ENCODE results near the gene STPG4.
A peak's percentile ranks its signal among the peaks of the same experiment; 100 is the strongest.

STPG4 gene

DNA sequence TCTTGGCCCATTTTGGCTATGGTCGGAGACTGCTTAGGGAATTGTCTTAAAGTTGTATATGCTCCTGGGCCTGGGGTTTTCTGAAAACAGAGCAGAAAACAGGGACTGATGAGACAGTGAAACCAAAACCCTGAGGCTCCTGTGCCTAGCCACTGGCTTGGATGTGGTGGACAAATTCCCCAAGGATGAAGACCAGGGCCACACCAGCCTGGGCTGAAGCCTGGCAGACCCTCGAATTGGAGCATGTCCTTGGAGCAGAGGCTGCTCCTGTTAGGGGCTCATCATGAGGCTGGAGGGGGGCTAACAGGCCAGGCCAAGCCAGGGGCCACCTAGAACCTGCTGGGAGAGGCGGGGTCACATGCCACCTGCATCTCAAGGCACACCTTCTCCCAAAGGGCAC is 68.1 kb downstream of the STPG4 start:
- DNase-seq (ENCODE audit: low spot score), result no peak

DNA sequence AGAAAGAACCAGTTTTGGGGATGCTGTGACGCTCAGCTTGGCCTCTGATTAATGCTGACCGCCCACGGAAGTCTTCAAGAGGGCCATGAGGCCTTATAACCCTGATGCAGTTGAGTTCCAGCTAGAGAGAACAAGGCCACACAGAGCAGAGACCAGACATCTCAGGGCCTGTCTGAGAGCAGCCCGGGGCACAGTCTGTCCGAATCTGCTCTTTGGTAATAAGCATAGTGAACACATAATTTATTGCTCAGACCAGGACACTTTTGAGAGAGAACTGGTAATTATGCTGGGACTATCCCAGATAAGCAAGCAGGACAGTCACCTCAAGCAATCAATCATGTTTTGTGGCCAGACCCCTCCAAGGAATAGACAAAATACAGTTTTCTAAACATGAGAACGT is 68.5 kb downstream of the STPG4 start:
- DNase-seq (ENCODE audit: low spot score), result no peak

DNA sequence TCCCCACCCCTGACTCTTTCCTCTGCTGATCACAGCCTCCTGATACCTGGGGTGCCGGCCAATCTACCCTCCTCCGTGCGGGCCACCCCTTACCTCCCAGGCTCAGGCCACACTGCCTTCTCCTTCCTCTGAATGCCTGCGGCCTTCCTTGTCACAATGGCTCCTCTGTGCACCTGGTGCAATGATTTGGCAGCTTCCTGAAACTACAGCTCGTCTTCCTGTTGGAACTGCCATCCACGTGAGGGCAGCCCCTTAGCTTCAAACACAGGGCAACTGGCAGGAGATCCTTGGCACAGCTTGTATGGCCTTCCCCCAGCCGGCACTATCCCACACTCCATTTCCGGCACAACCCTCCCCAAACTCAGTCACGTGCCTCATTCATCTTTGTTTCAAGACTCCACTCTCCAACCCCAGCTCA is 69.0 kb downstream of the STPG4 start:
- DNase-seq (ENCODE audit: low spot score), result no peak

DNA sequence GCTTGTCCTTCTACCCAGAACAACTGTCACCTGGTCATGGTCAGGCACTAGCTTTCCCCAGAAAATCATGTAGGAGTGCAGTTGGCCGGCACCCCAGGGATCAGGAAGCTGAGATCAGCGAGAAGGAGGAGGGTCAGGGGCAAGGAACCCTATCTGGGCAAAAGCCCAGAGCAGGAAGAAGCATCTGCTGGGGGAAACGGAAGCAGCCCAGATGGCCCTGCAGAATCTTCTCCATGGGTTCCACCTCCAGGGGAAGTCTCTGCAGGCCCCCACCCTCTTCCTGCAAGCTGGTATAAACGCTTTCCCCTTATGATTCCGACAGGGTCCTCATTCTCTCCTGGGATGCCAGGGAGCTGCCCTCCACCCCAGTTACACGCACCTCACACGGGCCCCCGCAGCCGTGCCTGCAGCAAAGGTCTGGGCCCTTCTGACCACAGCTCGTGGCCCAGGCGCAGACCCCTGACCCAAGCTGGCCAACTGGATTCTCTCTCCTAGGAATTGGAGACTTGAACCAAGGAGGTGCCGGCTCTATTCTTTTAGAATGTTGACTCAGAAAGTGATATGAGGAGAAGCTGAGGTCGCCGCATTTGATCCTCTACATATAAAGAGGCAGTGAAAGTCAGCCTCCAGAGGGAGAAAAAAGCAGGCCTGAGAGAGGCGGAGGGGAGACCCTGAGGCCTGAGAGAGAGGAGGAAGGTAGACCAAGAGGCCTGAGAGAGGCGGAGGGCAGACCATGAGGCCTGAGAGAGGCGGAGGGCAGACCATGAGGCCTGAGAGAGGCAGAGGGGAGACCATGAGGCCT is 71.0 kb downstream of the STPG4 start:
- no peak for DNase-seq (ENCODE audit: low spot score)

DNA sequence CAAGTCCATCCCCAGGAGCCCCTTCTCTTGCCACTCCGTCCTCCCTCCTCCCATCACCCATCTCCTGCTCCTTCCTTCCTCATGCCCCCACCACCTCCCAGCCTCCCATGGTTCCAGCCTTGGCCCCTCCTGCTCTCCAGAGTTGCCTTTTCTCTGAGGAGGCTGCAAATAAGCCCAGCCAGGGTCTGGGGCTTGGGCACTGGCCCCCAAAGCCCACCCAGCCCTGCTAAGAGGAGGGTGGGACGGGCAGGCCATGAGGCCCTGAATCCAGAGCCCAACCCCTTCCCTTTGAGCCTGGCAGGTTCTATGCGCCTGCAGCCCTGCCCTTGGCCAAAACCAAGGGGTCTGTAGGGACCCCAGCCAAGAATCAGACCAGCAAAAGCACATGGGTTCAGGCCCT is 71.6 kb downstream of the STPG4 start:
- DNase-seq (ENCODE audit: low spot score), result no peak

DNA sequence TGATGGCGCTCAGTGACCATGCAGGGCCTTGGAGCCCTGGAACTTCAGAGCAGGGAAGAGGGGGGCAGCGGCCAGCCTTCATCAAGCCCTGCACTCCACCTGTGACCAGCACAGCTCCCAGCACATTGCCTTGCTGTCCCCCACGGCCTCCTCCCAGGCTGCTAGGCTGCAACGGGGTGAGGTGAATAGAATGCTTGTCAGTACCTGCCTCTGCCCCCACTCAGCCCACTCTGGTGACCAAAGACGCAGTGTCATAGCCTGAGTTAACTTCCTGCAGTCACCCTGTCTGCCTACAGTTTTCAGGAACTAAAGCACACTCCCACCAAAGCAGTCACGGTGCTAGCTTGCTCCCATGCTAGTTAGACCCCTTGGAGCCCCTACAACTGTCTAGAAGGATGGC is 72.1 kb downstream of the STPG4 start:
- no peak for DNase-seq (ENCODE audit: low spot score)

DNA sequence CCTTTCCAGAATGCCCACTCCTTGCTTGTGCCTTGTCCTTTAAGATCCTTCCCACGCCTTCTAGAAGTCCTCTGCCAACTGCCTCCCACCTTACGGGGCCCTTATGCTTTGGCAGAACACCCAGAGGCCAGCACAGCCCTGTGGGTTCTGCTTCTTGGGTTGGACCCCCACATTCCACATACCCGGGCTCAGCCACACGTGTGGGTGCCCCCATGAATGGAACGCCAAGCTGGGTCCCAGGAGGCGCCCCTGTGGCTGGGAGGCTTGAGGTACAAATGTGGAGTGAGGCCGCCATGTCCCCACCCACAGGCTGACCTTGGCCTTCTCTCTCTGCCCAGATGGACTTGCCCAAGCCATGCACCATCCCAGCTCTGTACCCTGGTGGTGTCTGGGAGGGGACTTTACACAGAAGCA is 74.2 kb downstream of the STPG4 start:
- DNase-seq (ENCODE audit: low spot score), result no peak

DNA sequence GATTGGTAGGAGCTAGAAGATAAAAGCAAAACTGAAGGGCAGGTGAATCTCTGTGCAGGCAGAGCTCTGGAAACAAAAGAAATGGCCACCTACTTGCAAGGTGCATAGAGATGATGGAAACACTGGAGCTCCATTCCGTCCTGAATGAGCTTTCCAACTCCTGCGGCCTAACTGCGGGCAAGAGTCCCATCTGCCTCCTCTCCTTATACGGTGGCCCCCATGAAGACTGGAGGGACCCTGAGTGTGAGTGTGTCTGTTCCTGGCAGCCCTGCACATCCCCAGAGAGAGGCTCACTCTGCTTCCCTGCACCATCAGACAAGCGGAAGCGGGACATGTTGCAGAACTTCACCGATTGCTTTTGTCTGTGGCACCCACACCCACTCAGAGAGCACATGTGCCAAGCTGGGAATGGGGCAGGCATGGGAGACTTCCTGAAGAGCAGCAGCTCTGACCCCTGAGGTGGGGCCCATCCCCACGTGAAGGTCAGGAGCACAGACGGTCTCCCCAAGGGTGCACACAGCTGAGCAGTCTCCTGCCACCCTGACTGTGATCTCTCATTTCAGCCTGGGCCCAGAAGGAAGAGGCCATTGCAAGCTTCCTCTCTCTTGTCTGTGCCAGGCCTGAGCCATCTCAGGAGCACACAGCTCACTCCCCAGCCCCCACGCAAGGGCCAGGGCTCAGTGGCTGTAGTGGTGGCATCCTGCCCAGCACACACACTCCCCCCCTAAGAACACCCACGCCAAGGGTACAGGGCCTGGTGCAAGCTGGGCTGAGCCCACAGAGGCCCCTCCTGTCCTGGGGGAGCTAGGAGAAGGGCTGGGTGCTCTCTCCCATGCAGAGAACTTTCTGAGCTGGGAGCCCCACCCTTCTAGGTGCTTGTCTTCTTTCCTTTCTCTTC is 75.3 kb downstream of the STPG4 start:
- no peak for DNase-seq (ENCODE audit: low spot score)

DNA sequence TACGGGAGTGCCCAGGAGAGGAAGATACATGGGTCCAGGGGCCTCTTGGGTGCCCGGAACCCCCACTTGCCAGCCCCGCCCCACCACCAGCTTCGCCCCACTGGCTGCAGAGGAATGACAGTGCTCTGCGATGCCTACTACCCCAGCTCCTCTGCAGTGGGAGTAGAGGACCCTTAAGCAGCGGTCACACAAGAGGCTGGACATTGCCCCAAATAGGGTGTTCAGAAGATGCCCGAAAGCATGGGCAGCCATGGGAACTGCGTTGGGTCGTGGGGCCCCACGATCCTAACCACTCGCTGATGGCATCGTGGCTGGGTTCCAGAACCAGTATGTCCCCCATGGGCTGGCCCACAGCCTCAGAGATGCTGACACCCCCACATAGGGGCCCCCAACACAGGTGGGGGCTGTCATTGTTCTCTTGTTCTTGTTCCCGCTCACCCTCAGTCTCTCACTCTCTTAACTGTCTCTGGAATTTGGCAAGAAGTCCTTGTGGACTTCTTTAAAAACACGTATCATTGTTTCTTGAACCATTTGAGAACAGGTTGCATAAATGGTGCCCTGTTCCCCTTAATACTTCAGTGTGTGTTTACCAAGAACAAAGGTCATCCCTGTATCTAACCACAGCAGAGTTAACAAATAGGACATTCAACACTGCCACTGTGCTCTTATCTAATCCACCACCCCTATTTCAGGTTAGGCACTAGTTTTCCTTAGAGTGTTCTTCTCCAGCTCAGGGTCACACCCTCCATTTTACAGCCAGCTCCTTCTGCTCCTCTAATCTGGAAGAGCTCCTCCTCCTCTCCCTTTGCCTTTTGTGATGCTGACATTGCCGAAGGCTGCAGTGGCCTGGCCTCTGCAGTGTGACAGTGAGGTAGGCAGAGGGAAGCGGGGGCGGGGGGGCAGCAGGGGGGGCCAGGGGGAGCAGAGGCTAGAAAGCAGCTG is 76.3 kb downstream of the STPG4 start:
- DNase-seq (ENCODE audit: low spot score), result peak; percentile 92

DNA sequence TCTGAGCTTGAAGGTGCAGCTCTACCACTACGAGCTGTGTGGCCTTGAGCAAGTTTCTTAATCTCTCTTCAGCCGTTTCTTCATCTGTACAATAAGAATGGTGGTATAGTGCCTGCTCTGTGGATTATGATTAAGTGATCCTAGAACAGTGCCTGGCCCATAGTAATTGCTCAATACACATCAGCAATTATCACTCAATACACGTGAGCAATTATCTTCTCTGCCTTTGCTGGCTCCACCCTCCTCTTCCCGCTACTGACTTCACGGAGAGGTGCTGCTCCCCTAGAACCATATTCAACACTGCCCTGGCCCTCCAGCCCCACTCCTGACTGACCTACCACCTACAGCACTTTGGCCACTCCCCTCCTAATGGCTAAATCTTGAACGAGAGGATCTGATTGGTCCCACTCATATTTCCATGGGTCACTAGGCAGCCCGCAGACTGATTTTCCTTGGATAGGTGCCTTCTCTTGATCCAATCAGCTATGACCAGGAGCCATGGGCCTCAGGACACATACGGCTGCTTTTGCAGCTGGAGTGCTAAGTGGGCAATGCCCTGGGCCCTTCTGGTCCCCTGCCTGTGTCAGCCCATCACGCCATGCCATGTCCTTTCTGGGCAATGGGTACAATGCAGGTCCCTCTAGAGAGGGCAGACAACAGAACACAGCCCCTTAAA is 77.5 kb downstream of the STPG4 start:
- DNase-seq (ENCODE audit: low spot score), result no peak

DNA sequence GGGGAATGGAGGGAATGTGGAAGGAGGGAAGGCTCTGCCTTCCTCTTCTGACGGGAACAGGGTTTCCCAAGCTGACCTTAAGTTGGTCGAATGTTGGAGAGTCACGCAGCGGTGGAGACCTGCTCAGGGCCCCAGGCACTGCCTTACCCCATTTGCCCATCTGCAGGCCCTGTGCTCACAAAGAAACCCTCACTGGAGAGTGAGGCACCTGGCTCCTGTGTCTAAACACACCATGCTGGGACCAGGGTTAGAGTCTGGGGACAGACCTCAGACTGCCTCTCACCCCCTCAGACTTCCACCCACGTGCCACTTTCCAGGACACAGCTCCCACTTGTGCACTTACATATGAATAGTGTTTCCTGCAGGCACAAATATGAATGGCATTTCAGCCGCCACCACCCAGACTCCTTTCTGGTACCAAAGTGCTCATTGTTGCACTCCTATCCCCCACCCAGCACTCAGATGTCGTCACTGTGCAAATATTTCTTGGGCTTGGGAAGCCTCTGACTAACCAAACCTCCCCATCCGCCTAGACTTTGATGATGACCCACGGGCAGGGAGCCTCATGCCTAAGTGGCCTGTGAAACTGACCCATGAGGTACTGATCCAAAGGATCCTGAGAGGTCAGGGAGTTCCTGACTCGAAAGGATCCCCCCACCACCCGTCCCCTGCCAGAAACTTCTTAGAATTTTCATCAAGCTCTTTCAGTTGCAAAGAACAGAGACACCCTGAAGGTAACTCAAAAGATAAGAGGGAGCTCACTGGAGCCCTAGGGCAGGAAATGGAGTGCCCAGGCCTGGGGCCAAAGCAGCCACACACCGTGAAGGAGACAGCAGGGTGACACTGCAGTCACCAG is 78.3 kb downstream of the STPG4 start:
- DNase-seq (ENCODE audit: low spot score), result peak; percentile 96

DNA sequence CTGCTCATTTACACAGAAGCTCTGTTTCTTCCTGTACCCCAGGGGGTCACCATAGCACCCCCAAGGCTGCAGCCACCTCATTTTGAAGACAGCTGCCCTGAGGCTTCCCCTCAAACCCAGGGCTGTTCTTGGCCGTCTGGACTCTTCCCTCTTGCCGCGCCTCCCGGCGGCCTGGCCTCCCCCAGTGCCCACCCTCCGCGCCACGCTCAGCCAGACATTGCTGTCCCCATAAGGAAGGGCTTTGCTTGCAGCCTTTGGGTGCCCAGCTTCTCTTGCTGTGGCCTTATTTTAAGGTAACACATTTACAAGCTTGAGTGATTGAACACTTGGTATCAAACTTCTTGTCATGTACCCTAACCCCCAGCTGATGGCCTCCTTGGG is 79.0 kb downstream of the STPG4 start:
- no peak for DNase-seq (ENCODE audit: low spot score)

DNA sequence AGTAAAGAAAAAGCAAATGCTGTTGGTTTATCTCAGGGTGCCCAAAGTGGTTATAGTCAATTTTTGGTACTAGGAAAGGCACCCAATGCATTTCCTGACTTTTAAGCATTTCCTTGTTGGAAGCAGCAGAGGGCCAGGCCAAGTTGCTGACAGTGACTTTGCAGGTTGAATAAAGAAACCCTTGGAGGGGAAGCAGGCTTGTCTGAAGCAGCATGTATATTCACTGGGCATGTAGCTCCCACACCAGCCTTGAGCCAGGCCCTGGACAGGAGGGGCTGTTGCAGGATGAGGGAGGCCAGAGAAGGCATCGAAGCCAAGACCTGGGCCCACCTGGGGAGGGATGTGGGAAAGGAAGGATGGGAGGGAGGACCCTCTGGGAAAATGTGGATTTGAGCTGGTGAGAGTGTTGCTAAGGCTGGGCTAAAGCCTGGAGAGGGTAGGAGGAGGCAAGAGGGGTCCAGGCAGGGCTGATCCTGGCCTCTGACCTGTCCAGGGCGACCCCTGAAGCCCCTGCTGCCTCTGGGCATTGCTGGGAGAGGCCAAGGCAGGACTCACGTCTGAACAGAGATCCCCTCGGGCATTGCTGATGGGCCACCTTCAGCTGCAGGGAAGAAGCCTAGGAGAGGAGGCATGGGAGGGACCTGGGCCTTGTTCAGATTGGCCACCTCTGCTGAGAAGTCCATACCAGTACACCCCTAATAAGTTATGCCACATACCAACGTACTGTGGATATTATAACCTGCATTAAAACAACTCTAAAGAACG is 79.6 kb downstream of the STPG4 start:
- DNase-seq (ENCODE audit: low spot score), result no peak

DNA sequence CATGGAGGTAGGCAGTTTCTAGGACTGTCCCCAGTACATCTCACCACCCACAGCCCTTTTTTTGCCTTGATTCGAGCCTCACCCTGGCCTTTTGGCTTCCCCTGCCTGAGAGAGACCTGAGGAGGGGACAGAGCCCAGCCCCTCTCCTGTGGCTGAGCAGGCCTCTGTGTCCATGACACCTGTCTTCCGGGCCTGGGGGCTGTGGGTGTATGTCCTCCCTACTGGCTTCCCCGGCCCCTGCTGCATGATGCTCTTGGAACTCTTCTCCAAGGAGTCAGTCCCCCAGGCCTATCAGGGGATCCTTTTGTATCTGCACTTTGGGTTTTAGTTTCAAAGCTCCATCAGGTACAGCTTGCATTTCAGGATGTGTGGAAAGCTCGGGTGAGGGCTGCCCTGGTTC is 80.4 kb downstream of the STPG4 start:
- no peak for DNase-seq (ENCODE audit: low spot score)

DNA sequence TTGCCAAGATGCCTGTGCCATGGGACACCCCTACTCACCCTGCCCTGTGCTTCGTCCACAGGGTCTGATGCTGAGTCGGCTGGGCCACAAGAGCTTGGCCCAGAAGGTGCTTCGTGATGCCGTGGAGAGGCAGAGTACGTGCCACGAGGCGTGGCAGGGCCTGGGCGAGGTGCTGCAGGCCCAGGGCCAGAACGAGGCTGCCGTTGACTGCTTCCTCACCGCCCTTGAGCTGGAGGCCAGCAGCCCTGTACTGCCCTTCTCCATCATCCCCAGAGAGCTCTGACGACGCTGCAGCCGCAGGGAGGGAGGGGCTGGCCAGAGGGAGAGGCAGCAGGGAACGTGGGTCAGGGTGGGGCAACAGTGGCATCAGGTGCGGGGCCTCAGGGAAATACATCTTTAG is 81.5 kb downstream of the STPG4 start:
- no peak for DNase-seq (ENCODE audit: low spot score)

DNA sequence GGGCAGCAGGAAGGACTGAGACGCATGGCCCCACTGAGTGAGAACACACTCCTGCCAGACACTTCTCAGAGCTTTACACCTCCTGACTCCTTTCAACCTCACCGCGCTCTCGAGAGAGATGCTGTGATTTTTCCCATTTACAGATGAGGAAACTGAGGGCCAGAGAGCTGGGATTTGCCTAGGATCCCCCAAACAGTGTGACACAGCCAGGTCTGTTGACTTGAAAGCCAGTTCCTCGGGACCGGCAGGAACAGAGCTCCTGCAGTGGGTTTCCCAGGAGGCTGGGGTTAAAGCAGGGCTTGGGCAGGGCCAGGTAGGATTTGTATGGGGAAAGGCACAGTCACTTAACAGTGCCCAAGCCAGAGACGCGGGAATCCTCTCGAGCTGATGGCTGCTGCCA is 81.9 kb downstream of the STPG4 start:
- DNase-seq (ENCODE audit: low spot score), result no peak

DNA sequence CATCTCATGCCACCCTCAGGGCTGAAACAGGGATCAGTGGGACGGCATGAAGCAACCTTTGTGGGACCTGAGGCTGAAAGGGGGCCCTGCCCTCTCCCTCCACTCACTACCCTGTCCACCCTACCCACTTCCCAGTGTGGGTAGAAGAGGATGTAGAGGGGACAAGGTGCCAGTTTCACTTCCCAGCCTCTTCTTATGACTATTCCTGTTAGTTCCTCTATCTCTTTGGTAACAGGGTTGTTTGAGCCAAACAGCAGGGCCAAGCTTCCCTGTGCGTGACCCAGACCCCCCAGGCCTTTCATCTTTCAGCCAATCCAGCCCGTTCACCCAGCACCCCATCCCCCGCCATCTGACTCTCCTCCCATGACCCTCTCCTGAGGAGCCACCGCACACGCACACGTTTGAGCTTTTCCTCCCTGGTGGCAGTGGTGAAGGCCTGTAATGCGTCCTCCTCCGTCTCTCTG is 82.3 kb downstream of the STPG4 start:
- no peak for DNase-seq (ENCODE audit: low spot score)

DNA sequence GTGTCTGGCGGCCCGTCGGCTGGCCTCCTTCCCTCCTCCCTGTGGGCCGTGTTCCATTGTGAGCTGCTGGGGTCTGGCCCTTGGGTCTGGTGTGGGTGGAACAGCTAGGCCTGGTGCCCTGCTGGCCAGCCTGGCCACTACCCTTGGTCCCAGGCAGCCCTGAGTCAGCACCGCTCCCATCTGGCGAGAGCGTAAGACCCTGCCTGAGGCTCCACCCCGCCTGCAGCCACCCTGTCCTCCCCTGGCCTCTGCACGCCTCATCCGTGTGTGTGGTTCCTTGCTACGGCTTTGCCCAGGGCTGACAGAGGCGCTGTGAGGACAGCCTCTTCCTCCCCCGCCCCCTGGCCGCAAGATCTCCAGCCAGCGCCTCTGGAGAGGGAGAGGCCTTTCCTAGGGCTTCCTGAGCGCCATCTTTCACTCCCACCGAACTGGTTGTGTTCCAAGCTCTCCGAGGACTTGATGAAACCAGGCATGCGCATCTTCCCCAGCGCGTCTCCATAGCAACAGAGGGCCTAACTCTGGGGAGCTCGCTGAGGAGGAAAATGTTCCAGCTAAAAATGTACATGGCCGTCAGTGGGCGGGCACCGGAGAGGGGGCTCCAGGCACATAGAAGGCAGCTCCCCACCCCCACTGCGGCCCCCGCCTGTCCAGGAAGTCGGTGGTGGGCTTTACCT is 83.0 kb downstream of the STPG4 start:
- DNase-seq (ENCODE audit: low spot score), result no peak

Data from HuH-7.5 (cell line).